SW 1271 (cell line): Measurements from ENCODE around the gene CCDC174.
"Not testable (repeated sequence)": the region's sequence is repeated elsewhere in the genome, so short reads cannot be mapped to it uniquely, and the experiment has no call there.

Experiments used
- DNase-seq, 2 experiments: peaks; one replicate each; lab custom pipeline; 2025; lab: John Stamatoyannopoulos, UW

The CCDC174 gene

GRCh38 chr3:14652360-14652907 is 872 bp downstream of the CCDC174 start:
- DNase-seq: not testable (repeated sequence)

GRCh38 chr3:14657579-14657978 is 6.0 kb downstream of the CCDC174 start:
- no peak for DNase-seq

GRCh38 chr3:14658978-14659377 is 7.4 kb downstream of the CCDC174 start:
- no peak for DNase-seq

GRCh38 chr3:14660942-14661341 is 9.4 kb downstream of the CCDC174 start:
- no peak for DNase-seq

GRCh38 chr3:14663396-14664135 is 12.0 kb downstream of the CCDC174 start:
- no peak for DNase-seq

- no peak for DNase-seq
These were observed 12.6 kb downstream of the CCDC174 start for GRCh38 chr3:14664170-14664569.

- DNase-seq: no peak
These were observed 21.0 kb downstream of the CCDC174 start for GRCh38 chr3:14672588-14672987.

- DNase-seq: no peak
These were observed 23.3 kb downstream of the CCDC174 start, which contains the start of gene C3orf20 for GRCh38 chr3:14674841-14675240. TSS of gene C3orf20 (plus strand) at chr3:14675141. CDS start at chr3:14682714, 7,573 bp downstream.

GRCh38 chr3:14676881-14677280 is 25.3 kb downstream of the CCDC174 start:
- DNase-seq: no peak

GRCh38 chr3:14678015-14678503 is 26.5 kb downstream of the CCDC174 start:
- no peak for DNase-seq

- DNase-seq: no peak
These were observed 28.6 kb downstream of the CCDC174 start for GRCh38 chr3:14680115-14680514.

GRCh38 chr3:14680716-14681115 is 29.2 kb downstream of the CCDC174 start:
- no peak for DNase-seq

- no peak for DNase-seq
These were observed 32.9 kb downstream of the CCDC174 start for GRCh38 chr3:14684447-14684846.

GRCh38 chr3:14685179-14685578 is 33.6 kb downstream of the CCDC174 start:
- no peak for DNase-seq

- no peak for DNase-seq
These were observed 35.8 kb downstream of the CCDC174 start for GRCh38 chr3:14687360-14687759.

GRCh38 chr3:14688525-14688924 is 37.0 kb downstream of the CCDC174 start:
- no peak for DNase-seq

GRCh38 chr3:14689247-14689980 is 37.9 kb downstream of the CCDC174 start:
- no peak for DNase-seq

- no peak for DNase-seq
These were observed 39.7 kb downstream of the CCDC174 start for GRCh38 chr3:14691239-14691638.

GRCh38 chr3:14691719-14692118 is 40.2 kb downstream of the CCDC174 start:
- no peak for DNase-seq

GRCh38 chr3:14698601-14699244 is 47.2 kb downstream of the CCDC174 start:
- DNase-seq: no peak

- DNase-seq: no peak
These were observed 48.1 kb downstream of the CCDC174 start for GRCh38 chr3:14699643-14700042.

GRCh38 chr3:14700891-14701290 is 49.3 kb downstream of the CCDC174 start:
- DNase-seq: no peak
